ENCODE data around the gene ALG1.
"Not testable (repeated sequence)": the region's sequence is repeated elsewhere in the genome, so short reads cannot be mapped to it uniquely, and the experiment has no call there.

Gene ALG1

GRCh38 chr16:5075637-5076036 is 4.0 kb downstream of the ALG1 start:
- DNase-seq: no peak

- no peak for DNase-seq
Measured at GRCh38 chr16:5077304-5077703, 5.7 kb downstream of the ALG1 start.

- no peak for DNase-seq
Measured at GRCh38 chr16:5078626-5079025, 7.0 kb downstream of the ALG1 start.

GRCh38 chr16:5080461-5080860 is 8.8 kb downstream of the ALG1 start:
- not testable (repeated sequence) for DNase-seq

GRCh38 chr16:5080996-5081395 is 9.4 kb downstream of the ALG1 start:
- not testable (repeated sequence) for DNase-seq

GRCh38 chr16:5083646-5084045 is 12.0 kb downstream of the ALG1 start:
- DNase-seq: not testable (repeated sequence)

DNA sequence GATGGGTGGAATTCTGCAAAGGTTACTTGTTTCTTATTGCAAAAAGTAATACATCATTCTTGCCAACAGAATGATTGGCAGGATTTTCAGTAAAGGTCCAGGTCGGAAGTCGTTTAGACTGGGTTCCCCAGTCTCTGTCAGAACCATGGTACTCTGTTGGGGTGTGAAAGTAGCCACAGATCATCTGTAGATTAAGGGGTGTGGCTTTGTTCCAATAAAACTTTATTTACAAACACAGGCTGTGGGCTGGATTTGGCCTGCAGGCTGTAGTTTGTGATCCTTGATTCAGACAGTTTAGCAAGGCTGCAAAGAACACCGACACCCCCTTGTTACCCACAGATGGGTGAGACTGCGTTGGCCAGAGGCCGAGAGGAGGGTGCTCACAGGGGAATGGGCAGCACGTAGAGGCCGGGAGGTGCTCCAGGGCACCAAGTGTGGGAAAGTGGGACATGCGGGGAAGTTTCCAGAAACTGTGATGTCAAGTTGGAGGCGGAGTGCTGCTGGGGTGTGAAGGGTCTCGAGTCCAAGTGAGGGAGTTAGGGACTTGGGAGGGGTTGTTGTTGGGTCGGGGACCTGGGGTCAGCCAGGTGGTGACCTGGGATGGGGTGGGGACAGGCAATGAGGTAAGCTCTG is 12.6 kb downstream of the ALG1 start:
- not testable (repeated sequence) for DNase-seq

DNA sequence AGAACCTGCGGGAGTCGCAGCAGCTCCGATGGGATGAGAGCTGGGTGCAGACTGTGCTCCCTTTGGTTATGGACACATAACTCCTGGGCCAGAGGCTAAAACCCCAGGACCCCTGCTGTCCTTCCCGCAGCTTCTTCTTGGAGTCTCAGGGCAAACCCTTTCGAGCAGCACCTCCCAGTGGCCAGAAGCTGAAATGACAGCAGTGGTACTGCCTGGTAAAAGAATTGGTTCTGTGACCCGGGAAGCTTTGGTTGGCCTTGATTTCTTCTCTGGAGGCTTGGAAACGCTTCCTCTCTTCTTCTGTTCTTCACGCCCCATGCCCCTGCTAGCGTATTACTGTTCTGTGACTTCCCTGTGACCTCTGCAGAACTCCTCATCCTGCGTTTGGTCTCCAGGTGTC is 13.2 kb downstream of the ALG1 start:
- not testable (repeated sequence) for DNase-seq

DNA sequence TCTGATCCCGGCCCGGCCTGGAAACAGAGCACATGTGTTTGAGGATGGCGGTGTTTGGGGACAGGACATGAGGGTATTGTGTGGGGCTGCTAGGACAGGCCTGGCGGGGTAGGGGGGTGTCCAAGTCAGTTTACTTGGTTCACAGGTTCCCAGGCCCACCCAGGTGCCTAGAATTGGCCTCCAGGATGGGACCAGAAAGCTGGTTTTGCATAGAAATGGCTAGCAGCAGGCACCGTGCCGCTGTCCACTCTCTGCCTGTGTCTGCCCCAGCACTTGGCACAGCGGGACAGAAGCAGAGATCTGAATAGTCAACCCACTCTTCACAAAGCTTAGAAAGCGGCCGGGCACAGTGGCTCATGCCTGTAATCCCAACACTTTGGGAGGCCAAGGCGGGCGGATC is 14.1 kb downstream of the ALG1 start:
- DNase-seq: not testable (repeated sequence)

DNA sequence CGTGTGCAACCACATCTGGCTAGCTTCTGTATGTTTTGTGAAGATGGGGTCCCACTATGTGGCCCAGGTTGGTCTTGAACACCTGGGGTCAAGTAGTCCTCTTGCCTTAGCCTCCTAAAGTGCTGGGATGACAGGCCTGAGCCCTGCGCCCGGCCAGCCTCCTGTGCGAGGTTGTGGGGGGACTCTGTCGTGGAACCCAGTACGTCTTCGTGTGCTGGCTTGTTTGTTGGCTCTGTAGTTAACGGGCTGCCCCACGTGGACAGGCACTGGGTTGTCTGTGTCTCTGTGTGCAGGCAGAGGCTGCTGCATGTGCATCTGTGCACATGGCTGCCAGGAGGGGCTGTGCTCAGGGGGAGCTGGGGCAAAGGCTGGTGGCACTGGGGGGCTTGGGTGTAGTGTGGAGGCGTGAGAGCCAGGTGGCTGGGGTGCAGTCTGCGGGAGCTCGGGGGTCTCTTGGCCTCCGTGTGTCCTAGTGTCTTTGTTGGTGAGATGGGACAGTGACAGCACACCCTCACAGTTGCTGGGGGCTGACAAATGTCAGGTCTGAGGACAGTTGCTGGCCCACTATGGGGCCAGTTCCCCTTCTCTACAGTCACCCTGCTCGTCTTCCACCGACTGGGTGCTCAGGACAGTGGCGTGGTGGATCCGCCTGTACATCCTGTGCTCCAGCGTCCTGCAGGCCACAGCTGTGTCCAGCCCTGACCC is 16.6 kb downstream of the ALG1 start:
- DNase-seq: not testable (repeated sequence)

GRCh38 chr16:5088936-5089335 is 17.3 kb downstream of the ALG1 start:
- DNase-seq: not testable (repeated sequence)

DNA sequence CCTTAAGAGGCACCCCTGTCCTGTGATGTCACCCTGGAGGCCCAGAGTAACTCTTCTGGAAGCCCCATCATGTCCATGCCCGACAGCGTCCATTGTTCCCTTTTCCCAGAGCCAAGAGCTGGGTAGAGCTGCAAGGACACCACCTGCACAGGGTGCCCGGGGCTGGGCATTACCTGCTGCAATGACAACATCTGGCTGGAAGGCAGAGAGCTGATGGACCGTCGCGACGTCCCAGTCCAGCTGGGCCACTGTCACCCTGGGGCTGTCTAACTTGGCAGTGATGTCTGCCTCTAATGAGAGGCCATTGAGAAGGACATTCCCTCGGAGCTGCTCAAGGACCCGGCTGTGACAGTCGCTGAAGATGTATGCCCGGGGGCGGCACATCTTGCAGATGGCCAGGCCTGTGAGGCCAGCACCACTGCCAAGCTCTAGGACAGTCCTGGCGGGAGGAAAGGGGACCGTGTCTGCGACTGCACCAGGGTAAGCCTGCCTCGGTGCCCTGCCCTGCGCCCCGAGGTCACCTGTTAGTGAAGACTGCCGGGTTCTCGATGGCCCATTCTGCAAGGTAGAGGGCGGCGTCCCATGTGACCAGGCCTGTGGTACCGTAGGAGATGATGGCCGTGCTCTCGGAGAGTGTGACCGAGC is 18.4 kb downstream of the ALG1 start:
- not testable (repeated sequence) for DNase-seq

DNA sequence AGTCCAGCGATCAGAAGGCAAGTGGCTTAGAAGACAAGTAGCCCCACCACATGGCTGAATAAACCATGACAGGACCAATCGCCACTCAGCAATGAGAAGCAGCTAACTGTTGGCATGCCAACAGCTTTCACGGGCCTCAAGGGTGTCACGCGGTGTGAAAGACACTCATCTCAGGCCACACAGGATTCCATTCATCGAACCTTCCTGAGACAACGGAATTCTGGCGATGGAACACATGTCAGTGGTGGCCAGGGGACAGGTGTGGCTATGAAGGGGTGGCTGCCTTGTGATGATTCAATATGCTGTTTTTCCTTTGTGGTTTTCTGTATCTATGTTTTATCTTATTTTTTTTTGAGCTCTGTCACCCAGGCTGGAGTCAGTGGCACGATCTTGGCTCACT is 18.9 kb downstream of the ALG1 start:
- not testable (repeated sequence) for DNase-seq

DNA sequence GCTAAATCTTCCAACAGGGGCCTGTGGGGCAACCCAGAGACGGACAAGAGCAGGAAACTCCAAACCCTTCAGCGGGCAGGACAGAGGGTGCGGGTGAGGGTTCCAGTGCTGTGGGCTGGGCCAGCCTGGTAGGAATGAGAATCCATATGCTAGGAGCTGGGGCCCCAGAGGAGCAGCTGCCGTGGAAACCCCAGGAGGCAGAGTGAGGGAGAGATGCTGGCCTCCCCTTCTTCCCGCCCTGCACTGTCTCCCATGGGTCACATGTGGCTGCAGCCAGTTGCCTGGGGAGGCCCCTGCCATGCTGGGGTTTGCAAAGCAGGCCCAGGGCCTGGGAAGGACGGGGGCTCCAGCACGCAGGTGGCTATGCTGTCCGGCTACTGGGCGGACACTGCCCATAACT is 21.4 kb downstream of the ALG1 start:
- DNase-seq: not testable (repeated sequence)

GRCh38 chr16:5093746-5094145 is 22.1 kb downstream of the ALG1 start:
- DNase-seq: not testable (repeated sequence)

GRCh38 chr16:5095145-5095830 is 23.6 kb downstream of the ALG1 start:
- not testable (repeated sequence) for DNase-seq

GRCh38 chr16:5096437-5097060 is 24.9 kb downstream of the ALG1 start:
- DNase-seq: not testable (repeated sequence)

- not testable (repeated sequence) for DNase-seq
Measured at GRCh38 chr16:5097061-5097469, 25.4 kb downstream of the ALG1 start.

DNA sequence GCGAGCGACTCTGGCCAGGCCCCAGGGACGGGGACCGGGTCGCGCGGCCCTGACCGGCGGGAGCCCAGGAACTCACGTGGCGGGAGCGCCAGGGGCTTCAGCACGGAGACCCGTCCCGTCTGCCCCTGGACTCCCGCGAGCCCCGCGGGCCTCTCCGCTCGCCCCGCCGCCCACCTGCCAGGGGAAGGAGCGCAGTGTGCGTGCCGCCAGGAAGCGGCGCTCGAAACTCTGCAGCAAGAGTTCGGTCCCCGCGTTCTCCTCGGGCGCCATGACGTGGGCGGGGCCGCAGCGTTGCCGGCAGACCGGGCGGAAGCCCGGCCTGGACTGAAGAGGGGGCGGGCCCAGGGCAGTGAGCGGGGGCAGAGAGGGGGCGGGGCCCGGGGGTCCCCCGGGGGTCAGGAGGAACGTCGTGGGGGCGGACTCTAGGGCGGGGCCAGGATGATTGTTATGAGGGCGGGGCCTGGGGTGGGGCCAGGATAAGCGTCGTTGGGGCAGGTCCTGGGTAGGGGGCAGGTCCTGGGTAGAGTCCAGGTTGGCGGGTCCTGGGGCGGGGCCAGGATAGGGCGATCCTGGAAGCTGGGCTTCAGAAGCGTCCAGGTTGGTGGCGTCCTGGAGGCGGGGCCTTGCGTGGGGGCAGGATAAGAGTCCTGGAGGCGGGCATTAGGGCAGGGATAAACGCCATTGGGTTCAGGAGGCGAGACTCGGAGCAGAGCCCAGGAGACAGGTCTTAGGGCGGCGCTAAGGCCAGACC is 26.0 kb downstream of the ALG1 start, which contains the start of gene EEF2KMT:
Gene EEF2KMT, minus strand, starts transcription at position 326 of the 751 bp plus-strand sequence. Its CDS starts 56 bp downstream, at position 270.
- DNase-seq: peak; percentile 89

DNA sequence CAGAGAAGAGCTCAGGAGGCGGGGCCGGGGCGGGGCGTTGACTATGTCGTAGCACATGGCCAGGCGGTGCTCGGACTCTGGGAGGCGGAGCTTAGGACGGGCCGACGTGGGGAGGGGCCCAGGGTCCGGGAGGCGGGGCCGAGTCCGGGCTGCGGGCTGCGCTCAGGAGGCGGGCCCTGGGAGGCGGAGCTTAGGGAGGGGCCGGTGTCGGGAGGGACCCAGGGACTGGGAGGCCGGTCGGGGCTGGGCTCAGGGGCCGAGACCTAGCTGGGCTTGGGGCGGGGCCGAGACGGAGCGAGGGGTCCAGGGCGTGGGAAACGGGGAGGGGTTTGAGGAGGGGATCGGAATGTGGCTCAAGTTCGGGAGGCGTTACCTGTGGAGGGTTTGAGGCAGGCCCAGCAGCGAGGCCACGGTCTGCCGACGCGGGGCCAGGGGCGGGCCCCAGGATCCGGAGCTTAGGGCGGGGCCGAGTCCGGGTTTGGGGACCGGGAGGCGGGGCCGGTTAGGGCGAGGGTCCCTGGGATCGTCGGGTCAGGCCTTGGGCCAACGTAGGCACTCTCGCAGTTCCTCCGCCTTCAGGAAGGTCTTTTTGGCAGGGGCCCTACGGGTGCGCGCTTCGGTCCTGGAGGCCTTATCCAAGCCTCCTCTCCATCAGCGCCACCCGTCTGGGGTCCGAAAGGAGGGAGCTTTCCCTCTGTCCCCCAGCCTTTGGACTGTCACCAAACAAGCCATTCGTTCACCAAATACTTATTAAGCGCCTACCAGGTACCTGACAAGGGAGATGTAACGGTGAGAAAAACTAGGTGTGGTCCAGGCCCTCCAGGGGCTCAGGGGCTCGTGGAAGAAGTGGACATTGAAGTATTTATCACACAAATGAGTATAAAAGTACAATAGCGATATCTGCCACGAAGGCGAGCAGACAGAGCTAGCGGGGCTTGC is 26.8 kb downstream of the ALG1 start:
- DNase-seq: not testable (repeated sequence)

- DNase-seq: not testable (repeated sequence)
Measured at GRCh38 chr16:5099174-5099573, 27.5 kb downstream of the ALG1 start.

All from NCI-H187 treated with DMSO at 0.1 percent for 48 hours (cell line).